DOHH2 (cell line): ENCODE measurements around the gene CHMP5.

Experiments used
- EZH2phosphoT487 ChIP-seq: fragments of 200-600 bp; sonication (generic); IDR thresholded peaks from 2 replicates; pipeline ENCODE4 v1.6.1; 2017; ENCODE audit warnings: borderline replicate concordance, mild to moderate bottlenecking, antibody characterized with exemption, low read length, moderate library complexity, mixed read lengths
- TF ChIP-seq, protein P1 (sequence below): fragments of 200-600 bp; sonication (generic); IDR thresholded peaks from one replicate; pipeline ENCODE4 v1.5.1; 2014; ENCODE audit warnings: antibody characterized with exemption, mild to moderate bottlenecking, low read depth, low read length; ENCODE audit not compliant: poor library complexity, severe bottlenecking

DNA sequence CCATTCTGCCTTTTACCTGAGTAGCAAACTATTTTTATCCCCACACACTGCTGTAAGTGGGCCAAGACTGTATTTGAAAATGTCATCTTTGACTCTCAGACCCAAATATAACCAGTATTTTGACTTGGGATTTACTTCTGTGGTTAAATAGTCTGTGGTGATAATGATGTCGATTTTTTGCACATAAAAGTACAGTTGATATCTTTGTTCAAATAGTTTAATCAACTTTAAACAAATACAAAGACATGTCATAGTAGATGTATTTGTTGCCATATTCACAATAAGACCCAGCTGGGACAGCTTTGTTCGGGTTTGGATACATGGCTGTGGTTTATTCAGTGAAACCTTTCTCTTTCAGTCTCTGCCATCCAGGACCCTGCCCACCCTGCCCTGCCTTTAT is 45.9 kb downstream of the CHMP5 start:
- TF ChIP-seq, protein P1, sequence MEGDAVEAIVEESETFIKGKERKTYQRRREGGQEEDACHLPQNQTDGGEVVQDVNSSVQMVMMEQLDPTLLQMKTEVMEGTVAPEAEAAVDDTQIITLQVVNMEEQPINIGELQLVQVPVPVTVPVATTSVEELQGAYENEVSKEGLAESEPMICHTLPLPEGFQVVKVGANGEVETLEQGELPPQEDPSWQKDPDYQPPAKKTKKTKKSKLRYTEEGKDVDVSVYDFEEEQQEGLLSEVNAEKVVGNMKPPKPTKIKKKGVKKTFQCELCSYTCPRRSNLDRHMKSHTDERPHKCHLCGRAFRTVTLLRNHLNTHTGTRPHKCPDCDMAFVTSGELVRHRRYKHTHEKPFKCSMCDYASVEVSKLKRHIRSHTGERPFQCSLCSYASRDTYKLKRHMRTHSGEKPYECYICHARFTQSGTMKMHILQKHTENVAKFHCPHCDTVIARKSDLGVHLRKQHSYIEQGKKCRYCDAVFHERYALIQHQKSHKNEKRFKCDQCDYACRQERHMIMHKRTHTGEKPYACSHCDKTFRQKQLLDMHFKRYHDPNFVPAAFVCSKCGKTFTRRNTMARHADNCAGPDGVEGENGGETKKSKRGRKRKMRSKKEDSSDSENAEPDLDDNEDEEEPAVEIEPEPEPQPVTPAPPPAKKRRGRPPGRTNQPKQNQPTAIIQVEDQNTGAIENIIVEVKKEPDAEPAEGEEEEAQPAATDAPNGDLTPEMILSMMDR = no peak
- no peak for TF ChIP-seq EZH2phosphoT487
